ENCODE data around the gene CBX7. TPM values are rescaled to one million over a fixed set of nuclear protein-coding genes. Genes with fewer than 3 reads are reported as not detected.
"Not testable (repeated sequence)": the region's sequence is repeated elsewhere in the genome, so short reads cannot be mapped to it uniquely, and the experiment has no call there.

The CBX7 gene
- polyA plus RNA-seq, 1 experiment = 5.3 TPM

GRCh38 chr22:39171623-39172264, 19.3 kb upstream of the CBX7 start:
- ChIA-PET POLR2A (interaction anchor here (0.6 to 1.3 kb wide), 3 partner anchors 144 to 942 kb away, joined by 5 to 12 read pairs (median 5); no protein-coding TSS in a partner anchor), CTCF (interaction anchor here (0.6 to 16.0 kb wide), 25 partner anchors 8 to 852 kb away, joined by 3 to 223 read pairs (median 4); partner anchors contain the start of genes CBX7, PDGFB, RPL3 and TAB1)
- Histone ChIP-seq H3K27me3 (ENCODE audit: control insufficient read depth, insufficient read depth, low read length) (peaks cover 2% of the 10 kb centered on the region; the same call in 1 of the 2 replicates), H3K4me3 (ENCODE audit: low read depth, low read length) (no peak overlapping the region), H3K36me3 (ENCODE audit: control insufficient read depth, insufficient read depth, low read length) (no peaks in the 10 kb centered on the region)
- DNase-seq (ENCODE audit: low read depth) = no peak
- no peak for TF ChIP-seq CTCF (IDR thresholded peaks at IDR 0.05; ENCODE audit: insufficient read depth, low read depth, low read length)

GRCh38 chr22:39170825-39171622, 18.5 kb upstream of the CBX7 start:
- Histone ChIP-seq H3K4me3 (ENCODE audit: low read depth, low read length) (no peak overlapping the region), H3K27me3 (ENCODE audit: control insufficient read depth, insufficient read depth, low read length) (peaks cover 2% of the 10 kb centered on the region; the same call in 1 of the 2 replicates), H3K36me3 (ENCODE audit: control insufficient read depth, insufficient read depth, low read length) (no peaks in the 10 kb centered on the region)
- ChIA-PET CTCF (interaction anchor here (0.6 to 16.0 kb wide), 29 partner anchors 9 to 853 kb away, joined by 3 to 223 read pairs (median 4); partner anchors contain the start of genes CBX7, PDGFB, RPL3 and TAB1), POLR2A (interaction anchor here (1.5 kb wide), 1 partner anchor 146 kb away, joined by 3 read pairs; no protein-coding TSS in a partner anchor)
- peak; percentile 93 for TF ChIP-seq CTCF (IDR thresholded peaks at IDR 0.05; ENCODE audit: insufficient read depth, low read depth, low read length)
- DNase-seq (ENCODE audit: low read depth) = no peak

GRCh38 chr22:39169797-39170466, 17.5 kb upstream of the CBX7 start:
- ChIA-PET POLR2A (interaction anchor here (1.5 kb wide), 1 partner anchor 147 kb away, joined by 3 read pairs; no protein-coding TSS in a partner anchor), CTCF (interaction anchor here (0.7 to 16.0 kb wide), 18 partner anchors 7 to 360 kb away, joined by 3 to 223 read pairs (median 6); partner anchors contain the start of genes RPL3 and TAB1)
- no peak for TF ChIP-seq CTCF (IDR thresholded peaks at IDR 0.05; ENCODE audit: insufficient read depth, low read depth, low read length)
- Histone ChIP-seq H3K4me3 (ENCODE audit: low read depth, low read length) (no peak overlapping the region), H3K36me3 (ENCODE audit: control insufficient read depth, insufficient read depth, low read length) (no peaks in the 10 kb centered on the region), H3K27me3 (ENCODE audit: control insufficient read depth, insufficient read depth, low read length) (peaks cover 2% of the 10 kb centered on the region; the same call in 1 of the 2 replicates)
- DNase-seq (ENCODE audit: low read depth) = no peak

GRCh38 chr22:39166547-39166946, 14.1 kb upstream of the CBX7 start:
- Histone ChIP-seq H3K36me3 (ENCODE audit: control insufficient read depth, insufficient read depth, low read length) (no peaks in the 10 kb centered on the region), H3K4me3 (ENCODE audit: low read depth, low read length) (no peak overlapping the region), H3K27me3 (ENCODE audit: control insufficient read depth, insufficient read depth, low read length) (peaks cover 2% of the 10 kb centered on the region; the same call in 1 of the 2 replicates)
- TF ChIP-seq CTCF (IDR thresholded peaks at IDR 0.05; ENCODE audit: insufficient read depth, low read depth, low read length) = no peak
- ChIA-PET POLR2A (no interaction called here), CTCF (interaction anchor here (1.3 to 16.0 kb wide), 3 partner anchors 144 to 297 kb away, joined by 5 to 223 read pairs (median 164); partner anchors contain the start of gene RPL3)
- no peak for DNase-seq (ENCODE audit: low read depth)

- CTCF ChIA-PET = interaction anchor here (0.6 to 3.8 kb wide), 5 partner anchors 14 to 373 kb away, joined by 3 to 21 read pairs (median 4); no protein-coding TSS in a partner anchor
- POLR2A ChIA-PET; DNase-seq (ENCODE audit: low read depth); H3K4me3 ChIP-seq (ENCODE audit: low read depth, low read length); H3K36me3 ChIP-seq (ENCODE audit: control insufficient read depth, insufficient read depth, low read length): not testable (repeated sequence)
- H3K27me3 ChIP-seq (ENCODE audit: control insufficient read depth, insufficient read depth, low read length) = peaks cover 16% of the 10 kb centered on the region
Observed at GRCh38 chr22:39156093-39156492, 3.6 kb upstream of the CBX7 start.
